GM12878 (cell line): ENCODE results near the gene TJP1. TPM values are rescaled to one million over a fixed set of nuclear protein-coding genes. Genes with fewer than 3 reads are reported as not detected.

Source experiments
- ATAC-seq: fragments of 200-7000 bp; cut with Tn5 transposase; 3 replicates; pipeline ENCODE4 v1.9.1; 2020; ENCODE audit warnings: mild to moderate bottlenecking, moderate library complexity
- BruUV-seq: library from RNA; stranded (reverse); fragments of 400-500 nt; replicated peaks from 2 replicates; lab custom pipeline; 2021; lab: Mats Ljungman, UMichigan
- CTCF ChIA-PET: fragments of 300-600 bp; sonication (Branson Sonifier 250); formaldehyde crosslinking; extraction: SDS; loops from one replicate; lab custom pipeline; 2021; ENCODE audit warnings: inconsistent platforms; lab: Yijun Ruan, JAX
- POLR2A ChIA-PET: fragments of 350-600 bp; formaldehyde crosslinking; extraction: SDS; loops from one replicate; lab custom pipeline; 2021; ENCODE audit warnings: inconsistent platforms; lab: Charles Lee
- RAD21 ChIA-PET: fragments of 300-600 bp; sonication (Branson Sonifier 250); formaldehyde crosslinking; loops from one replicate; lab custom pipeline; 2023; ENCODE audit warnings: antibody characterized with exemption; ENCODE audit not compliant: unreplicated experiment; lab: Charles Lee
- SMC1A ChIA-PET: fragments of 300-600 bp; sonication (Branson Sonifier 250); formaldehyde crosslinking; loops from one replicate; lab custom pipeline; 2023; ENCODE audit not compliant: unreplicated experiment, uncharacterized antibody; lab: Charles Lee
- DNase-seq: peaks from one replicate; pipeline ENCODE4 v3.0.0-alpha.2; 2011; ENCODE audit warnings: low read depth, low spot score
- FAIRE-seq: peaks from 3 replicates; lab custom pipeline; 2011; peaks lifted over from hg19 to GRCh38; lab: Jason Lieb, UNC
- H2AFZ ChIP-seq: 2 replicates; pipeline ENCODE4 v1.6.0; 2011; ENCODE audit warnings: low read depth, low read length, control low read depth; ENCODE audit not compliant: control insufficient read depth
- H3K27ac ChIP-seq: 2 replicates; pipeline ENCODE4 v1.5.1; 2011; ENCODE audit warnings: control low read depth; ENCODE audit not compliant: control insufficient read depth, insufficient read depth
- H3K27me3 ChIP-seq, 2 experiments: replicated peaks in 1 of 2; 2 replicates each; pipeline versions ENCODE4 v1.6.0 to v1.6.1; 2011; ENCODE audit warnings: low read length in 1 of 2; ENCODE audit not compliant: control insufficient read depth in 2 of 2, insufficient read depth in 2 of 2
- H3K36me3 ChIP-seq, 2 experiments: 2 replicates each; pipeline ENCODE4 v1.5.1; 2011; ENCODE audit warnings: low read length in 1 of 2; ENCODE audit not compliant: control insufficient read depth in 2 of 2, insufficient read depth in 2 of 2
- H3K4me1 ChIP-seq: 2 replicates; pipeline ENCODE4 v1.6.1; 2011; ENCODE audit warnings: mild to moderate bottlenecking, low read length, moderate library complexity, mixed read lengths; ENCODE audit not compliant: control insufficient read depth, insufficient read depth
- H3K4me2 ChIP-seq: 2 replicates; pipeline ENCODE4 v1.6.0; 2011; ENCODE audit warnings: control low read depth; ENCODE audit not compliant: control insufficient read depth, insufficient read depth
- H3K4me3 ChIP-seq: fragments of 200-600 bp; sonication (generic); 2 replicates; pipeline ENCODE4 v1.5.1; 2016
- H3K79me2 ChIP-seq: 2 replicates; pipeline ENCODE4 v1.6.0; 2011; ENCODE audit warnings: low read length; ENCODE audit not compliant: control insufficient read depth, insufficient read depth
- H3K9ac ChIP-seq: 2 replicates; pipeline ENCODE4 v1.8.0; 2011; ENCODE audit warnings: low read length, control low read depth, mixed read lengths; ENCODE audit not compliant: control insufficient read depth, insufficient read depth
- H3K9me3 ChIP-seq: replicated peaks from 3 replicates; pipeline ENCODE4 v1.5.1; 2011; ENCODE audit warnings: mild to moderate bottlenecking, low read length; ENCODE audit not compliant: control insufficient read depth, insufficient read depth
- H4K20me1 ChIP-seq: 2 replicates; pipeline ENCODE4 v1.6.0; 2011; ENCODE audit not compliant: control insufficient read depth, insufficient read depth
- FOXM1 ChIP-seq: IDR thresholded peaks from 2 replicates; pipeline ENCODE4 v1.6.1; 2012; ENCODE audit warnings: low read depth, mild to moderate bottlenecking, inconsistent platforms, low read length, moderate library complexity
- MEF2A ChIP-seq: IDR thresholded peaks from 2 replicates; pipeline ENCODE4 v1.6.1; 2011; ENCODE audit warnings: low read depth, mild to moderate bottlenecking, low read length, moderate library complexity; ENCODE audit not compliant: insufficient read depth
- NFIC ChIP-seq: IDR thresholded peaks from 2 replicates; pipeline ENCODE4 v1.6.1; 2012; ENCODE audit warnings: low read depth, mild to moderate bottlenecking, inconsistent platforms, low read length, moderate library complexity
- RFX5 ChIP-seq: IDR thresholded peaks from 2 replicates; pipeline ENCODE4 v1.6.1; 2011; ENCODE audit warnings: low read depth, low read length, improper control_type of control experiment
- RUNX3 ChIP-seq: IDR thresholded peaks from 2 replicates; pipeline ENCODE4 v1.6.1; 2012; ENCODE audit warnings: low read length, inconsistent platforms
- WRNIP1 ChIP-seq: IDR thresholded peaks from 2 replicates; pipeline ENCODE4 v1.6.1; 2011; ENCODE audit warnings: low read depth, low read length, improper control_type of control experiment, borderline replicate concordance
- ZNF274 ChIP-seq: IDR thresholded peaks from one replicate; pipeline ENCODE4 v1.8.0; 2011; ENCODE audit not compliant: insufficient read length, insufficient read depth
- WGBS: methylation state at CpG from one replicate; pipeline ENCODE4 v1.1.6; 2016; ENCODE audit warnings: low lambda C conversion rate; ENCODE audit not compliant: insufficient replicate concordance, insufficient coverage; ENCODE audit errors: missing lambda C conversion rate; 5-methylcytosine and 5-hydroxymethylcytosine counted together
- in situ Hi-C: fragments of 300-500 bp; cut with MboI; formaldehyde crosslinking; loops from 9 replicates; pipeline ENCODE4 v1.14.3; 2018; ENCODE audit warnings: mixed read lengths
- intact Hi-C: fragments of 100-400 bp; cut with micrococcal nuclease; formaldehyde crosslinking; loops from one replicate; pipeline ENCODE4 v1.14.2; 2022; ENCODE audit not compliant: unreplicated experiment
- polyA plus RNA-seq, 11 experiments: library from polyadenylated mRNA; depleted of rRNA in 4 of 11; unstranded in 6 of 11; stranded (reverse) in 5 of 11; fragments of >200 nt; fragmentation: Nextera tagmentation in 4 of 11; fragmentation: Illumina TruSeq in 1 of 11; extraction: Ambion mirVana in 4 of 11; extraction: Trizol in 1 of 11; gene quantifications; 1 replicate in 1 of 11; 2 replicates in 10 of 11; pipeline versions ENCODE4 v1.2.1 to v1.2.3, GENCODE V29; 2011 to 2016; ENCODE audit warnings: inconsistent platforms in 2 of 11, missing spikeins in 2 of 11, low read depth in 1 of 11
- total RNA-seq, 4 experiments: library from RNA; depleted of rRNA in 3 of 4; stranded (reverse); fragments of >200 nt in 3 of 4; fragmentation: Illumina TruSeq in 1 of 4; extraction: Trizol in 1 of 4; gene quantifications; 2 replicates each; pipeline versions ENCODE4 v1.2.1 to v1.2.3, GENCODE V29; 2013 to 2021

Gene TJP1
- total and polyA plus RNA-seq, 10 of the 15 experiments (the other 5 are each of a cell fraction or from before 2014, with no cell fraction given), result 0.01 to 0.49 (median 0.08) TPM; not detected in 7

DNA sequence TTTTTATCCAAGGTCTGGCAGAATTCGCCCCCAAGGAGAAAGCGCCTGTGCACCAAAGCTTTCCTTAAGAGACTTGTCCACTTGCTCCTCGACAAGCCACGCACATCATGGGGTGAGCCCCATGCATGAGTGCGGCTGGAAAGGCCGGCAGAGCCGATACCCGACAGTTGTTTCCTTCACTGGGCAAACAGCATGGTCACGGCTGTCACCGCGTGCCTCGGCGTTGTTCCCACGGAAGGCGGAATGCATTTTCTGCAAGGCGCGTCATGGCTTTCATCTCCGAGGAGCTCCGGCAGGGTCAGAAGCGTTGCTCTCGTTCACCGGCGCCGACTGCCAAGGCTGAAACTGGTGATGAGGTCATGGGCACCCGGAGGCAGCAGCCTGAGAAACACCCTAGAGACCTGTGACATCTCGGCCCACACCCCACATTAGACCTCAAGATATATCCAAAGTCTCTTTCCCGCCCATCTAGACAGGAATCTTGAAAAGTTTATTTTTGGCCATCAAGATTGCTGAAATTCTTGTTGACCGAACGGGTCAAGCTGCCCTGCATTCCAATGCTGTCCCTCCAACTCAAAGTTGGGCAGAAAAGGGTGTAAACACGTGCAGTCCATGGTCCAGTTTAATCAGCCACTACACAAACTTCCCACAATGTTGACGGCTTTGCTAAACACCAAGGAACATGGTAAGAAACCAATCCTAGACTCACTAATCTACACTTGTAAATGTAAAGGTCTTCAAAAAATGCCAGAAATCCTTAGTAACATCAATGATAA is 604 bp upstream of the TJP1 start:
- TF ChIP-seq ZNF274 (no peak), RFX5 (no peak), NFIC (no peak), MEF2A (no peak)
- Histone ChIP-seq H3K27ac (no peak overlapping the region), H3K4me3 (no peak overlapping the region), H3K9ac (no peak overlapping the region), H3K36me3 (no peaks in the 10 kb centered on the region), H3K27me3 (peaks cover 0 to 7% of the 10 kb centered on the region in 2 experiments; a peak in 2 of 4 replicates), H3K4me2 (no peak overlapping the region), H2AFZ (no peak overlapping the region), H3K9me3 (no peaks in the 10 kb centered on the region; the same call in 2 of the 3 replicates), H3K79me2 (no peaks in the 10 kb centered on the region), H4K20me1 (no peaks in the 10 kb centered on the region), H3K4me1 (no peaks in the 10 kb centered on the region)
- intact Hi-C loops (loop anchor here (10.0 kb wide), 1 partner anchor 58 kb away; no protein-coding TSS in a partner anchor), in situ Hi-C loops (no loop called here)
- BruUV-seq, result no TSS peak
- 17% methylated on average over 31 of the region's 31 CpGs for WGBS
- CTCF ChIA-PET, result no interaction called here
- RAD21 ChIA-PET, result no interaction called here
- POLR2A ChIA-PET, result no interaction called here
- DNase-seq (no peak), ATAC-seq (no peak), FAIRE-seq (no peak)
- SMC1A ChIA-PET, result interaction anchor here (1.1 kb wide), 1 partner anchor 12 kb away, joined by 3 read pairs; no protein-coding TSS in a partner anchor

- intact Hi-C loops (loop anchor here (10.0 kb wide), 1 partner anchor 57 kb away; no protein-coding TSS in a partner anchor), in situ Hi-C loops (no loop called here)
- TF ChIP-seq RUNX3 (peak; percentile 39), WRNIP1 (no peak), FOXM1 (no peak)
- peaks cover 0 to 7% of the 10 kb centered on the region in 2 experiments; a peak in 2 of 4 replicates for H3K27me3 ChIP-seq
- no peak overlapping the region for H3K27ac ChIP-seq
- no peak overlapping the region for H2AFZ ChIP-seq
- WGBS, result 6% methylated on average over 23 of the region's 79 CpGs
- ChIA-PET SMC1A (no interaction called here), RAD21 (no interaction called here), CTCF (no interaction called here), POLR2A (no interaction called here)
- no peak overlapping the region for H3K4me3 ChIP-seq
- no TSS peak for BruUV-seq
- FAIRE-seq (no peak), DNase-seq (no peak), ATAC-seq (no peak)
- no peaks in the 10 kb centered on the region; the same call in 2 of the 3 replicates for H3K9me3 ChIP-seq
- peak overlapping the region; percentile 25; the same call in 1 of the 2 replicates for H3K4me2 ChIP-seq
- no peaks in the 10 kb centered on the region for H4K20me1 ChIP-seq
- no peaks in the 10 kb centered on the region for H3K79me2 ChIP-seq
- H3K4me1 ChIP-seq, result no peaks in the 10 kb centered on the region
- H3K36me3 ChIP-seq, result no peaks in the 10 kb centered on the region
- H3K9ac ChIP-seq, result no peak overlapping the region
Measured at GRCh38 chr15:29821416-29822099, 710 bp downstream of the TJP1 start.
